Measurements from ENCODE around the gene ZNF474.

ZNF474 gene

GRCh38 chr5:122200450-122200849 is 71.1 kb downstream of the ZNF474 start:
- Histone ChIP-seq H3K4ac (ENCODE audit: low read length) (no peak overlapping the region), H3K14ac (ENCODE audit: low read length) (no peak overlapping the region), H4K8ac (ENCODE audit: low read depth, low read length) (no peak overlapping the region), H3K36me3 (replicated peaks in 1 of 2; ENCODE audit: control insufficient read depth in 2 of 2, insufficient read depth in 2 of 2, low read length in 2 of 2) (no peaks in the 10 kb centered on the region), H2BK120ac (ENCODE audit: low read depth, low read length) (no peak overlapping the region), H3K27ac (replicated peaks; ENCODE audit: low read length) (no peak overlapping the region), H4K91ac (ENCODE audit: low read depth, low read length, poor library complexity) (no peak overlapping the region), H3K4me3 (ENCODE audit: low read length in 2 of 2) (no peak overlapping the region), H3K18ac (ENCODE audit: low read length) (no peak overlapping the region), H3K4me1 (ENCODE audit: control insufficient read depth in 2 of 2, insufficient read depth in 1 of 2, low read depth in 1 of 2, low read length in 2 of 2) (peaks cover 0 to 15% of the 10 kb centered on the region in 2 donors), H2BK15ac (ENCODE audit: low read length) (no peak overlapping the region), H3K23ac (ENCODE audit: low read depth, low read length, poor library complexity) (no peak overlapping the region), H2BK5ac (ENCODE audit: low read length) (no peak overlapping the region), H3K9me3 (replicated peaks in 1 of 2; ENCODE audit: control insufficient read depth in 2 of 2, insufficient read depth in 1 of 2, low read depth in 1 of 2, low read length in 2 of 2) (no peaks in the 10 kb centered on the region), H3K79me1 (ENCODE audit: low read depth, low read length) (no peaks in the 10 kb centered on the region), H2BK12ac (ENCODE audit: low read length) (no peak overlapping the region), H3K27me3 (ENCODE audit: control insufficient read depth in 3 of 3, insufficient read depth in 3 of 3, low read depth in 1 of 3, low read length in 3 of 3) (peaks cover 0 to 10% (median 0%) of the 10 kb centered on the region in 3 experiments), H2AK5ac (ENCODE audit: low read depth, low read length) (no peak overlapping the region), H3K9ac (ENCODE audit: low read depth, low read length, poor library complexity) (no peak overlapping the region), H3K4me2 (ENCODE audit: insufficient read depth, low read length, poor library complexity, severe bottlenecking) (no peak overlapping the region), H2AFZ (ENCODE audit: low read length) (no peak overlapping the region)
- DNase-seq (ENCODE audit: low spot score), result no peak

GRCh38 chr5:122200865-122201264 is 71.5 kb downstream of the ZNF474 start:
- Histone ChIP-seq H3K79me1 (ENCODE audit: low read depth, low read length) (no peaks in the 10 kb centered on the region), H3K14ac (ENCODE audit: low read length) (no peak overlapping the region), H2AFZ (ENCODE audit: low read length) (no peak overlapping the region), H3K23ac (ENCODE audit: low read depth, low read length, poor library complexity) (no peak overlapping the region), H3K4me2 (ENCODE audit: insufficient read depth, low read length, poor library complexity, severe bottlenecking) (no peak overlapping the region), H3K9ac (ENCODE audit: low read depth, low read length, poor library complexity) (no peak overlapping the region), H2BK120ac (ENCODE audit: low read depth, low read length) (no peak overlapping the region), H2BK15ac (ENCODE audit: low read length) (no peak overlapping the region), H4K8ac (ENCODE audit: low read depth, low read length) (no peak overlapping the region), H4K91ac (ENCODE audit: low read depth, low read length, poor library complexity) (no peak overlapping the region), H2AK5ac (ENCODE audit: low read depth, low read length) (no peak overlapping the region), H3K9me3 (replicated peaks in 1 of 2; ENCODE audit: control insufficient read depth in 2 of 2, insufficient read depth in 1 of 2, low read depth in 1 of 2, low read length in 2 of 2) (no peaks in the 10 kb centered on the region), H3K4ac (ENCODE audit: low read length) (no peak overlapping the region), H3K27ac (replicated peaks; ENCODE audit: low read length) (peak overlapping the region; percentile 47), H3K4me3 (ENCODE audit: low read length in 2 of 2) (no peak overlapping the region), H3K27me3 (ENCODE audit: control insufficient read depth in 3 of 3, insufficient read depth in 3 of 3, low read depth in 1 of 3, low read length in 3 of 3) (peaks cover 0 to 10% (median 0%) of the 10 kb centered on the region in 3 experiments), H2BK12ac (ENCODE audit: low read length) (no peak overlapping the region), H3K36me3 (replicated peaks in 1 of 2; ENCODE audit: control insufficient read depth in 2 of 2, insufficient read depth in 2 of 2, low read length in 2 of 2) (no peaks in the 10 kb centered on the region), H3K4me1 (ENCODE audit: control insufficient read depth in 2 of 2, insufficient read depth in 1 of 2, low read depth in 1 of 2, low read length in 2 of 2) (peaks cover 0 to 15% of the 10 kb centered on the region in 2 donors), H3K18ac (ENCODE audit: low read length) (no peak overlapping the region), H2BK5ac (ENCODE audit: low read length) (no peak overlapping the region)
- no CpG with 5 or more reads among the region's 3 CpGs for WGBS, 2 donors (ENCODE audit: extremely low coverage in 2 of 2, insufficient read length in 2 of 2, insufficient replicate concordance in 1 of 2)
- DNase-seq (ENCODE audit: low spot score), result no peak

- Histone ChIP-seq H3K18ac (ENCODE audit: low read length) (no peak overlapping the region), H2BK15ac (ENCODE audit: low read length) (no peak overlapping the region), H3K4me3 (ENCODE audit: low read length in 2 of 2) (no peak overlapping the region), H3K9ac (ENCODE audit: low read depth, low read length, poor library complexity) (no peak overlapping the region), H2BK12ac (ENCODE audit: low read length) (no peak overlapping the region), H3K4ac (ENCODE audit: low read length) (no peak overlapping the region), H4K8ac (ENCODE audit: low read depth, low read length) (no peak overlapping the region), H2AK5ac (ENCODE audit: low read depth, low read length) (no peak overlapping the region), H2BK120ac (ENCODE audit: low read depth, low read length) (no peak overlapping the region), H3K23ac (ENCODE audit: low read depth, low read length, poor library complexity) (no peak overlapping the region), H4K91ac (ENCODE audit: low read depth, low read length, poor library complexity) (no peak overlapping the region), H3K27ac (replicated peaks; ENCODE audit: low read length) (no peak overlapping the region), H3K27me3 (ENCODE audit: control insufficient read depth in 3 of 3, insufficient read depth in 3 of 3, low read depth in 1 of 3, low read length in 3 of 3) (peaks cover 0 to 10% (median 0%) of the 10 kb centered on the region in 3 experiments), H2AFZ (ENCODE audit: low read length) (no peak overlapping the region), H3K14ac (ENCODE audit: low read length) (no peak overlapping the region), H3K9me3 (replicated peaks in 1 of 2; ENCODE audit: control insufficient read depth in 2 of 2, insufficient read depth in 1 of 2, low read depth in 1 of 2, low read length in 2 of 2) (no peaks in the 10 kb centered on the region), H2BK5ac (ENCODE audit: low read length) (no peak overlapping the region), H3K79me1 (ENCODE audit: low read depth, low read length) (no peaks in the 10 kb centered on the region), H3K4me2 (ENCODE audit: insufficient read depth, low read length, poor library complexity, severe bottlenecking) (no peak overlapping the region), H3K4me1 (ENCODE audit: control insufficient read depth in 2 of 2, insufficient read depth in 1 of 2, low read depth in 1 of 2, low read length in 2 of 2) (peaks cover 0 to 15% of the 10 kb centered on the region in 2 donors), H3K36me3 (replicated peaks in 1 of 2; ENCODE audit: control insufficient read depth in 2 of 2, insufficient read depth in 2 of 2, low read length in 2 of 2) (no peaks in the 10 kb centered on the region)
- no CpG with 5 or more reads among the region's 3 CpGs for WGBS, 2 donors (ENCODE audit: extremely low coverage in 2 of 2, insufficient read length in 2 of 2, insufficient replicate concordance in 1 of 2)
- DNase-seq (ENCODE audit: low spot score), result no peak
Measured at GRCh38 chr5:122201365-122201764, 72.0 kb downstream of the ZNF474 start.

GRCh38 chr5:122202952-122203351 is 73.6 kb downstream of the ZNF474 start:
- Histone ChIP-seq H3K18ac (ENCODE audit: low read length) (no peak overlapping the region), H3K9me3 (replicated peaks in 1 of 2; ENCODE audit: control insufficient read depth in 2 of 2, insufficient read depth in 1 of 2, low read depth in 1 of 2, low read length in 2 of 2) (no peaks in the 10 kb centered on the region), H3K27ac (replicated peaks; ENCODE audit: low read length) (no peak overlapping the region), H2BK120ac (ENCODE audit: low read depth, low read length) (no peak overlapping the region), H2AFZ (ENCODE audit: low read length) (no peak overlapping the region), H3K27me3 (ENCODE audit: control insufficient read depth in 3 of 3, insufficient read depth in 3 of 3, low read depth in 1 of 3, low read length in 3 of 3) (peaks cover 0 to 10% (median 0%) of the 10 kb centered on the region in 3 experiments), H2BK15ac (ENCODE audit: low read length) (no peak overlapping the region), H3K23ac (ENCODE audit: low read depth, low read length, poor library complexity) (no peak overlapping the region), H3K9ac (ENCODE audit: low read depth, low read length, poor library complexity) (no peak overlapping the region), H3K79me1 (ENCODE audit: low read depth, low read length) (no peaks in the 10 kb centered on the region), H2BK12ac (ENCODE audit: low read length) (no peak overlapping the region), H3K4me1 (ENCODE audit: control insufficient read depth in 2 of 2, insufficient read depth in 1 of 2, low read depth in 1 of 2, low read length in 2 of 2) (peaks cover 0 to 15% of the 10 kb centered on the region in 2 donors), H4K8ac (ENCODE audit: low read depth, low read length) (no peak overlapping the region), H2AK5ac (ENCODE audit: low read depth, low read length) (no peak overlapping the region), H3K4ac (ENCODE audit: low read length) (no peak overlapping the region), H2BK5ac (ENCODE audit: low read length) (no peak overlapping the region), H3K36me3 (replicated peaks in 1 of 2; ENCODE audit: control insufficient read depth in 2 of 2, insufficient read depth in 2 of 2, low read length in 2 of 2) (no peaks in the 10 kb centered on the region), H3K14ac (ENCODE audit: low read length) (no peak overlapping the region), H4K91ac (ENCODE audit: low read depth, low read length, poor library complexity) (no peak overlapping the region), H3K4me3 (ENCODE audit: low read length in 2 of 2) (no peak overlapping the region), H3K4me2 (ENCODE audit: insufficient read depth, low read length, poor library complexity, severe bottlenecking) (no peak overlapping the region)
- DNase-seq (ENCODE audit: low spot score), result no peak

Measured in neuronal stem cell (in vitro differentiated cells).